ENCODE results near the gene OPTN.
"Not testable (repeated sequence)": the region's sequence is repeated elsewhere in the genome, so short reads cannot be mapped to it uniquely, and the experiment has no call there.

The OPTN gene

DNA sequence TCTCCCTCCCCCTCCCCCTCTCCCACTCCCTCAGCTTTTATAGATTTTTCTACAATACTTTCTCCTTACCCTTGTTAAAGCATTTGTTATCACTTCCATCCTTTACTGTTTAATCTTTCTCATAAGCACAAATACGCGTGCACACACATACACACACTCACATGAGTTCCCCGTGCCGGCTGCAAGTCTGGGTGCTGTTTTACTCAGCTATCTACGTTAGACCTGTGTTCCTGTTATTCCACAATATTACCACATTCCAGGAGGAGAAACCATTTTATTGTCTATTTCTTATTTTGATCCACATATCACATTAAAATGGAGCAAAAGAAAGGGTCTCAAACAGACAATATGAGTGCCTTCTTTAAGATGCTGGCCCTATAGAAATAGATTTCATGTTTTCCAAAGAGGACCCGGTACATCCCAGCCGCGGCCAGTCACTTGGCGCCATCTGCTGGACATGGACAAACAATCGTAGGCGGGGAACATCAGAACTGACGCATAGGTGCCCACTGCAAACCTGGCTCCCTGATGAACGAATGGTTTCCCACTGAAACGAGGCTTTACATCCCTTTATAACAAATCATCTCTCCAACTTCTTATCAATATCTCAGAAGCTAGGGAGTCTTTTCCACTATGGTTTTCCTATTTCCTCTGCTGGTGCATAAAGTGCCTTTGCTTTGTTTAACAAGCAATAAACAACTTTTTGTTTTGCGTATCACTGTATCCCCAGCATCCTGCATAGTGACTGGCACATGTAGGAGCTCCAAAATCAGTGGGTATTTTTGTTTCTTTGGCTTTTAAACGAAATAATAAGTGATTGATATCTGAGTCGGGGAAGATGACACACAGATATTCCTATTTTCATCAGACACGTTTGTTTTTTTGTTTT, 25.2 kb upstream of the OPTN start:
- peak; percentile 77 for DNase-seq (ENCODE audit: low spot score)
- in situ Hi-C loops (cut with MboI; ENCODE audit: low sequenced_read_pairs, unreplicated experiment) = no loop called here
- TF ChIP-seq CTCF (IDR thresholded peaks at IDR 0.05; ENCODE audit: borderline replicate concordance, control extremely low read depth, extremely low read depth, insufficient read depth, missing control alignments) = peak; percentile 83

DNA sequence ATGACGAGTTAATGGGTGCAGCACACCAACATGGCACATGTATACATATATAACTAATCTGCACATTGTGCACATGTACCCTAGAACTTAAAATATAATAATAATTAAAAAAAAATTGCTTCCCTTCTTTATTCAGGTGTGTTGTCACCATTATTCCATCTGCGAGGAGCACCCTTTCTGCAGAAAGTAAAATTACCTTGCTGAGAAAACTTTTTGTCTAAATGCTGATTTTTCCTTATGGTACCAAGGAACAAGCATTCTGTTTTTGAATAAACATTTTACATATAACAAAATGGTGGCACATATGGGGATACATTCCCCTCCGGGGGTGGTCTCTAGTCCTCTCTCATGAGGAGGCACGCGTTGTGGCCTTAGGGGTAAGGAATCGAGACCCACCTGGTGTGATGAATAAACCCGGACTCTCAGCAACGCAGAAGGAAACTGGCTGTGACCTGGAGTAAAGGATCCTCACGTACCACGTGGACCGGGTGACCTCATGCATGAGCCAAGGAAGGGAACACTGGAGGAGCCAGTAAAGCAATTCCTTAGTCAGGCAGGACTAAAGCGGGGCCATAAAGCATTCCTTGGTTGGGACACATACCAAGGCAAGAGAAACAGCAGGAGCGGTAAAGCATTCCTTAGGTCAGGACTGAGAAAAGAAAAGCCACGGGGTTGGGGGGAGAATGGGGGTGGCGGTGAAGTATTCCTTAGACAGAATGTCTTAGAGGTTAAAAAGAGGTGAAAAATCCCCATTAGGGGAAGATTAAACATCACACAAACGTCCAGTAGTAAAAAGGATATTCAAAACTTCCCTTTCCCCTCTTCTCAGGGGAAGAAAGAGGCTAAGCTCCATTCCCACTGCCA, 20.8 kb upstream of the OPTN start:
- in situ Hi-C loops (cut with MboI; ENCODE audit: low sequenced_read_pairs, unreplicated experiment) = no loop called here
- no peak for TF ChIP-seq CTCF (IDR thresholded peaks at IDR 0.05; ENCODE audit: borderline replicate concordance, control extremely low read depth, extremely low read depth, insufficient read depth, missing control alignments)

GRCh38 chr10:13079776-13080050, 20.2 kb upstream of the OPTN start:
- TF ChIP-seq CTCF (IDR thresholded peaks at IDR 0.05; ENCODE audit: borderline replicate concordance, control extremely low read depth, extremely low read depth, insufficient read depth, missing control alignments) = no peak
- DNase-seq (ENCODE audit: low spot score) = no peak
- in situ Hi-C loops (cut with MboI; ENCODE audit: low sequenced_read_pairs, unreplicated experiment) = no loop called here

More for the DNA sequence above, 20.8 kb upstream of the OPTN start:
- no peak for DNase-seq (ENCODE audit: low spot score)

DNA sequence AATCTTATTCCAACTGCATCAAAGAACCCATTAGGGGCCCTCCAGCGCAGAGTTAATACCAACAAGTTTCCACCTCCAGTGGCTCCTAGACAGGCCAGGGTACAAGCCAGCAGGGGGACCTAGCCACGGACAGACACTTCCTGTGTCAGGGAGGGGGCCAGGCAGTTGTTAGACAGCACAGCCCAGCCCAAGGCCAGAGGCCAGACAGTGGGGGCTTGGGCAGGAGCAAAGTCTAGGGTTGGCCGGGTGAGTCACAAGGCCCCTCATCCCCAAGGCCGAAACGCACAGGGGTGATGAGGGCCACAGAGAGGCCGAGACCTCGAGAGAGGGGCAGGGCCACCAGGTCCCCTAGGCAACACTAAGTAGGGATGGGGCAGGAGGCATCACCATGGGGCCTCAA, 19.3 kb upstream of the OPTN start:
- DNase-seq (ENCODE audit: low spot score) = no peak
- in situ Hi-C loops (cut with MboI; ENCODE audit: low sequenced_read_pairs, unreplicated experiment) = no loop called here

DNA sequence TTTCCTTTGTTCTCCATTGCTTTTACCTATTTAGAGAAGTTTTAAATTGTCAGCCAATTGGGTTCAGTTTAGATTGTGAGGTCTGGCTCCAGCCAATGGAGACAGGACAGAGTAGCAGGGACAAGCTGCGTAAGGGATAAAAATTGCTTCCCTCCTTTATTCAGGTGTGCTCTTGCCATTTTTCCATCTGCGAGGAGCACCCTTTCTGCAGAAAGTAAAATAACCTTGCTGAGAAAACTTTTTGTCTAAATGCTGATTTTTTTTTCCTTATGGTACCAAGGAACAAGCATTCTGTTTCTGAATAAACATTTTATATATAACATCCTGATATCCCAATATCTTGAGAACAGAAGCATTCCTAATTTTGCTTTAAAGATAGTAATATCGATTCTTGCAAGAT, 16.3 kb upstream of the OPTN start:
- in situ Hi-C loops (cut with MboI; ENCODE audit: low sequenced_read_pairs, unreplicated experiment); DNase-seq (ENCODE audit: low spot score): not testable (repeated sequence)

More for the DNA sequence above, 19.3 kb upstream of the OPTN start:
- TF ChIP-seq CTCF (IDR thresholded peaks at IDR 0.05; ENCODE audit: borderline replicate concordance, control extremely low read depth, extremely low read depth, insufficient read depth, missing control alignments) = no peak

DNA sequence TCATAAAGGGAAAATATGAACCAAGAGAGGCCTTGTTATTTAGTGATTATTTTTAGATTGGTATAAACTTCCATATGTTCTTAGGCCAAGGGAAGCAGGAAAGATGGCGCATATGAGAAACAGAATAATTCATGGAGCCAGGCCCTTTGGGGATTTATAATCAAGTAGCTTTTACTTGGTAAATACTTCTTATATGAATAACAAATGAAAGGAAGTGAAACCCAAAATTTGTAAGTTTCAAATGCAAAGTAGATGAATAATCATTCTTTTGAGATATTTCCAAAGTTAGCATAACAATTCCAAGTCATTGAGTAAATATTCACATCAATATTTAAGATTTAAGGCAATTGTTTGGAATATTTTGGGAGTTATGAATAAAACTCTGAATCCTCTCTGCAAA, 13.9 kb upstream of the OPTN start:
- in situ Hi-C loops (cut with MboI; ENCODE audit: low sequenced_read_pairs, unreplicated experiment) = no loop called here
- TF ChIP-seq CTCF (IDR thresholded peaks at IDR 0.05; ENCODE audit: borderline replicate concordance, control extremely low read depth, extremely low read depth, insufficient read depth, missing control alignments) = no peak
- no peak for DNase-seq (ENCODE audit: low spot score)

GRCh38 chr10:13087601-13087985, 12.4 kb upstream of the OPTN start:
- no peak for TF ChIP-seq CTCF (IDR thresholded peaks at IDR 0.05; ENCODE audit: borderline replicate concordance, control extremely low read depth, extremely low read depth, insufficient read depth, missing control alignments)
- in situ Hi-C loops (cut with MboI; ENCODE audit: low sequenced_read_pairs, unreplicated experiment) = no loop called here
- DNase-seq (ENCODE audit: low spot score) = no peak
